Measurements from ENCODE around the gene ERO1A.
"Not testable (repeated sequence)": the region's sequence is repeated elsewhere in the genome, so short reads cannot be mapped to it uniquely, and the experiment has no call there.

Gene ERO1A

DNA sequence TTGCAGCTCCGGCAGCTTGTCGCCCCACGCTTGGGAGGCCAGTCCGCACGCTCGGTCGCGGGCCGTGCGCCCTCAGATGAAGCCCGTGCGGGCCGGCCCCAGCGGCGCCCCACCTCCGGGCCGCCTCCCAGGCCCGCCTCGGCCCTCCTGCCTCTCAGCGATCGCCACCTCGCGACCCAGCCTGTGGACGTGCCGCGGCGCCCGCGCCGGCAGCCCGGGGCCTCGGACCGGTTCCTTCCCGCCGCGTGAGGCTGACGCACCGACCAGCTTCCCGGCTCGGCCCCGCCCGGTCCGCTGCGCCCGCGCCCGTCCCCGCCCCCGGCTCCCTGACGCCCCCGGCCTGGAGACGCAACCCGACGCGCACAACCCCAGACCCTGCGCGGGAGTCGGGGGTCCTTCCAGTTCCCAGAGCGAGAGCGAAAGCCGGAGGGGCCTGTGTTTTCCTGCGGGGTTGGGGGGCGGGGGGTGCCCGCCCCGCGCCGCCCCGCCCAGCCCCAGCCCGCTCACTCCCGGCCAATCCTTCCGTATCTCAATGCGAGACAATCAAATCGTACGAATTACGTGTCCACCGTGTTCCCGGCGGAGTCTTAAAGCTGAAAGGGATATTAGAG, at the start of gene ERO1A:
Gene ERO1A, minus strand, starts transcription at position 78 of the 611 bp plus-strand sequence. Its CDS starts 77 bp downstream, at position 1.
- DNase-seq (ENCODE audit: low read depth), result peak; percentile 43

- DNase-seq (ENCODE audit: low read depth), result no peak
These were observed 46.5 kb upstream of the ERO1A start for GRCh38 chr14:52741865-52742264.

- no peak for DNase-seq (ENCODE audit: low read depth)
These were observed 45.4 kb upstream of the ERO1A start for GRCh38 chr14:52740751-52741150.

- no peak for DNase-seq (ENCODE audit: low read depth)
These were observed 43.1 kb upstream of the ERO1A start for GRCh38 chr14:52738409-52738808.

GRCh38 chr14:52735921-52736489, 40.6 kb upstream of the ERO1A start:
- DNase-seq (ENCODE audit: low read depth), result no peak

DNA sequence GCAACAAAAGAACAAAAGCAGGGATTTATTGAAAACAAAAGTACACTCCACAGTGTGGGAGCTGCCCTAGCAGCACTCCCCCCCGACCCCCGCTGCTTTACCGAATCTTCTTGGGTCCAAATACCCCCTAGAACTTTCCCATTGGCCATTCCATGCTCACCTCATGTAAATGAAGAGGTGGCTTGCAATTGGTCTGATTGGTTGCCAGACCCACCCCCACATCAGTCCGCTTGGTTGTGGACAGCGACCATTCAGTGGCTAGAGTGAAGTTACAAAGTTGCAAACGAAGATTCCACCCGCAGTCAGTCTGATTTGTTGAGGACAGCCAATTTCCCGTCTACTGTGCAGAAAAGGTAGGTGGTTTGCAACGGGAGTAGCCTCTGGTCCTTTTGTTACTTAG, 38.5 kb upstream of the ERO1A start:
- no peak for DNase-seq (ENCODE audit: low read depth)

DNA sequence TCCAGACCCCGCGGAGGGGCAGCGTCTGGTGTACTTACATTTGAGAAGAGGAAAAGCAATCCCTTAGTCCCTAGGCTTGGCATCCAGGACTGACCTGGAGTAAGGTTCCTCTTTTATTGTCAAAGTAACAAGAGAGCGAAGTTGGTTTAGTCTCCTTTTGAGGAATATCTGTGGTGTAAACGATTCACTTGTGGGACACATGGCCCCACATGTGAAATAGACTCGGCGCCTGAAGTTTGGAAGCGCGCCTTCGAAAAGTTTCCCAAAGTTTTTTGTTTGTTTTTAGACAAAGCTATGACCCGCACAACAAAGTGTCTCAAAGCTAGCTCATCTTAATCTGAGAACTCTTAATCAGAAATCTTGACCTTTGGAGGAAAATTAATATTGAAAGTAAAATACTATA, 35.4 kb upstream of the ERO1A start:
- DNase-seq (ENCODE audit: low read depth), result no peak

DNA sequence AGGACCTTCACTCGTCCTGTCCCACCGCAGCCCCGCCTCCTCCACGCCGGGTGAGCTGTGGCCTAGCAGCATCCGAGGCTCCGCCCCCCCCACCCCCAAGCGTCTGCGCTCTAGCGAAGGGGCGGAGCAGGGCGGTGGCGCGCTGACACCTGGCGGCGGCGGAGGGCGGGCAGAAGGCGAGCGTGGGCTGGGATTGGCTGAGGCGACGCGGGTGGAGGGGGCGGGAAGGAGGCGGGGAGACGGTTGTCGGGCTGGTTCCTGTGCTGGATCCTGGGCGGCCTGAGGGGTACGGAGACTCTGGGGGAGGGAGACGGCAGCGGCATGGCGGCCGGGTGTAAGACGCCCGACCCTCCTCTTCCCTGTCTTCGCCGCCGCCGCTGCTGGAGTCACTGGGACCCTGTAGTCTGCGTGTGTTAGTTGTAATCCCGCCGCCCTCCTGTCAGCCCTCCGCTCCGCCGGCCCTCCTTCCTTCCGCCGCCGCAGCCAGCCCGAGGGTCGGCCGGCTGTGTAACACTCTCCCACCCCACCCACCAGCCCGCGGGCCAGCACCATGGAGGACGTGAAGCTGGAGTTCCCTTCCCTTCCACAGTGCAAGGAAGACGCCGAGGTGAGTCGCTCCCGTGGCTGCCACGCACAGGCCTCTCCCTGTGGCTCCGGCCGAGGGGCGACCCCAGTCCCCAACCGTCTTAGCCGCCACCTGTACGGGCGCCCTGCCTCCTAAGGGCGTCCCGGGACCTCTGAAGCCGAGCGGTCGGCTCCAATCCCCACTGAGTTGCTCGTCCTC, 34.8 kb upstream of the ERO1A start, which contains the start of gene STYX:
Gene STYX, plus strand, starts transcription at position 242 of the 784 bp plus-strand sequence. Its CDS starts 309 bp downstream, at position 551.
- DNase-seq (ENCODE audit: low read depth), result peak; percentile 98

GRCh38 chr14:52729585-52729924, 34.2 kb upstream of the ERO1A start:
- DNase-seq (ENCODE audit: low read depth), result no peak

GRCh38 chr14:52729035-52729434, 33.7 kb upstream of the ERO1A start:
- DNase-seq (ENCODE audit: low read depth), result not testable (repeated sequence)

DNA sequence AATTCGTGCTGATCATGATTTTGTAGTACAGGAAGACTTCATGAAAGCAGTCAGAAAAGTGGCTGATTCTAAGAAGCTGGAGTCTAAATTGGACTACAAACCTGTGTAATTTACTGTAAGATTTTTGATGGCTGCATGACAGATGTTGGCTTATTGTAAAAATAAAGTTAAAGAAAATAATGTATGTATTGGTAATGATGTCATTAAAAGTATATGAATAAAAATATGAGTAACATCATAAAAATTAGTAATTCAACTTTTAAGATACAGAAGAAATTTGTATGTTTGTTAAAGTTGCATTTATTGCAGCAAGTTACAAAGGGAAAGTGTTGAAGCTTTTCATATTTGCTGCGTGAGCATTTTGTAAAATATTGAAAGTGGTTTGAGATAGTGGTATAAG, 32.2 kb upstream of the ERO1A start:
- not testable (repeated sequence) for DNase-seq (ENCODE audit: low read depth)

DNA sequence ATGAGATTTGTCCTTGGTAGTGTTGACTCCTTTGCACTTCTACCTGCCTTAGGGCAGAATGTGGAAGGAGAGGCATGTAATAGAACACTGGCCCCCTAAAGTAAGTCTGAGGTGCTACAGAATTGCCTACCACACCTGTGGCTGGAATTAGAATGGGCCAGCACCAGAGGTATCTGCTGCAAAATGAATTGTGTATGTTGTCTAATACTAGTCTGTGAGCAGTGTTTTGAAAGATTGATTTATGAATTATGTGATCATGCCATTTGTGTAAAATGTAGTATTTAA, 28.9 kb upstream of the ERO1A start:
- no peak for DNase-seq (ENCODE audit: low read depth)

- DNase-seq (ENCODE audit: low read depth), result no peak
These were observed 28.4 kb upstream of the ERO1A start for GRCh38 chr14:52723514-52724359.

GRCh38 chr14:52716155-52716554, 20.8 kb upstream of the ERO1A start:
- DNase-seq (ENCODE audit: low read depth), result no peak

DNA sequence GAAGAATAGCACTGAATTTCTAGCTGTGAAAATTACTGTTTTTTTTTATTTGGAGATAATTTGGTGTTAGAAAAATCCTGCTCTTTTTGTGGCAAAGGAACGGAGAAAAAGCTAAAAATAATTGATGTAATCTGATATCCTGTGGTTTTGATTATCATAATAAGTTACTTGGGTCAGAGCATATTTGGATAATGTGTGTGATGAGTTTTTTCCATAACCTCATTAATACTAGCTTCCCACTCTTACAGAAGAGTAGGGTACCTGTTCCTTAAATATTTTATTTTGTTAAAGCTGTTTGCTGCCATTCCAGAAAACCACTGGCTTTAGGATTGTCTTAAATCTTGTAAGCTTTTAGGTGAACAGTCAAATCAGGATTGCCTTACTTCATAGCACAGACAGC, 16.3 kb upstream of the ERO1A start:
- no peak for DNase-seq (ENCODE audit: low read depth)

DNA sequence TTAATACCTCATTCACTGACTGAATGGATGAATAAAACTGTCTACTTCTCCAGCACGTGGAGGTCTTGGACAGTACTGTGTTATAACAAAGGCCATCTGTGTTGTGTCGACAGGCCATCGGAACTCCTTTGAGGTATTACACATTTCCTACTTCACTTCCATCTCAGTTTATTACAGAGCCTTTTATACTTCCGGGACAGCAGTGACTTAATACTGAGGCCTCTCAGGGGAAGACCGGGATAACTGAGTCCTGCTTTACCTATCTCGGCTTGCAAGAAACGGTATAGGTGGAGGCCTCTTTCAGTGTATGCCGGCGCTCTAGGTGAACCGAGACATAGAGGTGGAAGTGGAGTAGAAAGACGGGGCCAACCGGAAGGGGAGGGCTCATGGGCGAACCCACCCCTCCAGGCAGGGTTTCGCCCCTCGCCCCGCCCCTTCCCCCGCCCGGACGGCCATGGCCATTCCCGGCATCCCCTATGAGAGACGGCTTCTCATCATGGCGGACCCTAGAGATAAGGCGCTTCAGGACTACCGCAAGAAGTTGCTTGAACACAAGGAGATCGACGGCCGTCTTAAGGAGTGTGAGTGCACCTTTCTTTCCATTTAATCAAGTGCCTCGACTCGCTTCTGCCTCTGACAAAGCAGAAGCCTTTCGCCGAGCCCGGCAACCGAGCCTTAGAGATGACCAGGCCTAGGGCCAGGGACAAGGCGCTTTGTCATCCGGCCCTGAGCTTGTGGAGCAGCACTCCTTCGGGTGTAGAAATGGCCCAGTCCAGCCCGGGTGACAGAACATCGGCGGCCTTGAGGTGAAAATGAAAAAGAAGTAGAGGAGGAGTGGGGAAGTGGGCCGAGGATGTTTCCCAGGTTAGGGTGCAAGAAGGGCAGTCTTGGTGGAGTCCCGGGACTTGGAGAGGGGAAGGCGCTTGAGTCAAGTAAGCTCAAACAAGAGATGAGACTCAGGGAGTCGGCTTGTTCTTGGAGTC, 11.7 kb upstream of the ERO1A start, which contains the start of gene PSMC6:
Gene PSMC6, plus strand, starts transcription at position 477 of the 983 bp plus-strand sequence. Its CDS starts 20 bp downstream, at position 497.
- DNase-seq (ENCODE audit: low read depth), result peak; percentile 92

DNA sequence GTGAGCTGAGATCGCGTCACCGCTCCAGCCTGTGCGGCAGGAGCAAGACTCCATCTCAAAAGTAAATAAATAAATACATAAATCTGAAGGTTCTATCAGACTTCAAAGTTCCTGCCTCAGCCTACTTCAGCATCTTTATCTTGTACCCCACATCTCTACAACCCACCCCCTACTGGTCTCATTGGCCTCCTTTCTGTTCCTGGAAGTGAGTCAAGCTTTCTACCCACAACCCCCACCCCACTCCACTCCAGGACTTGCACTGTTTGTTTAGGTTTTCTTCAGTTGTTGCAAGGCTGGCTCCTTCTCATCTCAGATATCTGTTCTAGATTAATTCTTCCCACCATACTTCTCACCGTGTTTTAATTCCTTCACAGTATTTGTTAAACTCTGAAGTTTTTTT, 10.9 kb upstream of the ERO1A start:
- peak; percentile 34 for DNase-seq (ENCODE audit: low read depth)

DNA sequence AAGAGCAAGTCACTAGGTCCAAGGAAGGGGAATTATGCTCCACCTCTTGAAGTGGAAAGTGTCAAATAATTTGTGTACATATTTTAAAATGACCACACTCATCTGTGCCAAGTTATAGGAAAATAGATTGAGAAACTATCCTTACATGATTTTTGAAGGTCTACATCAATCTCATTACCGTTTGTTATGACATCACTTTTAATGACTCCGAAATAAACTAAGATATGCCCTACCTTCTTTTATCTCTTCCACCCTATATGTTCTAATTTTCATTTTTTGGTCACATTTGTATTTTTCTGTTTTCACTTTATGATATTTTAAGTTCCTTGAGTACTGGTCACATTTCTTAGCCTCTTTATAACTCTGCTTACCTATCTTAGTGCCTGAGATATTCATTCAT, 8.3 kb upstream of the ERO1A start:
- DNase-seq (ENCODE audit: low read depth), result no peak

DNA sequence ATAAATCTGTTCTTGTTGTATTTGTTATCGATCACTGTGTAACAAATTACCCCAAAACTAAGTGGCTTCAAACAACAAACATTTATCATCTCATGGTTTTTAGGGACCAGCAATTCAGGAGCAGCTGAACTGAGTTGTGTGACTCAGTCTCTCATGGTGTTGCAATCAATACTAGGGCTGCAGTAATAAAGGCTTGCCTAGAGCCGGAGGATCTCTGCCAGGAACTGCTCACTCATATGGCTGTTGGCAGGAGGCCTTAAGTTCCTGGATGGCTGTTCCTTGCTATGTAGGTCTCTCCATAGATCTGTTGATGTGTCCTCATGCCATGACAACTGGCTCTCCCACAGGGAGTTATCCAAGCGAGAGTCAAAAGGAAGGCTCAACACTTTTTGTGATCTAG, 7.9 kb upstream of the ERO1A start:
- no peak for DNase-seq (ENCODE audit: low read depth)

DNA sequence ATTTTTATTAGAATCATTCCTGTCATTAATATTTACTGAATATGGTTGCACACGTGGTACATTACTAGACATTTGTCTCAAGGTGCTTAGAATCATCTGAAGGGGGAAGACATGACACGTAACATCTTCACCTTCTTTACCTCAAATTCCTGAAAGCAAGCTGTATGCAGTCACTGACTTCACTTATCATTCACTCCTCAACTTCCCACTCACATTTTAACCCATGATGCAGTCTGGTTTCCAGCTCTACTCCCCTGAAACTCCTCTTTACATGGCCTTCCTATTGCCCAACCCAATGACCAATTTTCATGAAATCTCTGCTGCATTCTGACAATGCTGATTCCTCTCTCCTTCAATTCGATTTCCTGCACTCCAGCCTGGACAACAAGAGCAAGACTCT, 5.9 kb upstream of the ERO1A start:
- DNase-seq (ENCODE audit: low read depth), result no peak

- DNase-seq (ENCODE audit: low read depth), result no peak
These were observed 5.4 kb upstream of the ERO1A start for GRCh38 chr14:52700701-52701172.

Measured in stimulated activated CD4-positive, alpha-beta T cell treated with anti-CD3 and anti-CD28 coated beads, Interleukin-2, amount 100 ng/mL, for 4 hours (primary cell).